Kidney (tissue), 14 donors: Measurements from ENCODE around the gene CCDC24. TPM values are rescaled to one million over a fixed set of nuclear protein-coding genes. Genes with fewer than 3 reads are reported as not detected.

Experiments used
- DNase-seq, 5 donors: peaks; one replicate each; pipeline ENCODE4 v3.0.0-alpha.2; 2013 to 2020
- FAIRE-seq: peaks from 2 replicates; lab custom pipeline; 2012; peaks lifted over from hg19 to GRCh38; lab: Jason Lieb, UNC
- H3K27ac ChIP-seq, 2 donors: one replicate each; pipeline ENCODE4 v1.7.0; 2013; ENCODE audit warnings: low read depth in 2 of 2, low read length in 2 of 2, inconsistent platforms in 1 of 2
- H3K27me3 ChIP-seq: one replicate; pipeline ENCODE4 v1.7.1; 2013; ENCODE audit warnings: low read length, inconsistent platforms; ENCODE audit not compliant: control insufficient read depth, insufficient read depth
- H3K36me3 ChIP-seq, 3 donors: one replicate each; pipeline versions ENCODE4 v1.7.0 to v1.7.1; 2013; ENCODE audit warnings: low read length in 3 of 3, control low read depth in 1 of 3, inconsistent platforms in 1 of 3; ENCODE audit not compliant: insufficient read depth in 3 of 3, control insufficient read depth in 2 of 3
- H3K4me1 ChIP-seq, 3 donors: one replicate each; pipeline versions ENCODE4 v1.7.0 to v1.7.1; 2013; ENCODE audit warnings: low read length in 3 of 3, inconsistent platforms in 1 of 3, low read depth in 1 of 3; ENCODE audit not compliant: control insufficient read depth in 2 of 3, insufficient read depth in 2 of 3
- H3K4me3 ChIP-seq, 3 donors: one replicate each; pipeline versions ENCODE4 v1.7.0 to v1.8.1; 2013; ENCODE audit warnings: low read length in 3 of 3, control low read depth in 1 of 3, inconsistent platforms in 1 of 3
- H3K9ac ChIP-seq, 3 donors: one replicate each; pipeline versions ENCODE4 v1.7.0 to v1.7.1; 2013; ENCODE audit warnings: low read length in 3 of 3, control low read depth in 1 of 3, inconsistent platforms in 1 of 3
- H3K9me3 ChIP-seq, 3 donors: one replicate each; pipeline versions ENCODE4 v1.7.0 to v1.7.1; 2013; ENCODE audit warnings: low read length in 3 of 3, control low read depth in 1 of 3, inconsistent platforms in 1 of 3; ENCODE audit not compliant: control insufficient read depth in 2 of 3, insufficient read depth in 1 of 3
- intact Hi-C: fragments of 100-400 bp; cut with DNase I; formaldehyde crosslinking; loops from one replicate; pipeline ENCODE4 v1.11.1; 2022
- polyA plus RNA-seq: library from polyadenylated mRNA; stranded (reverse); fragments of 350-450 nt; fragmentation: Illumina TruSeq; extraction: RNeasy Lipid Tissue Mini Kit (QIAGEN cat#74804); gene quantifications from one replicate; pipeline ENCODE4 v1.2.3, GENCODE V29; 2014; ENCODE audit warnings: low read depth, low replicate concordance; ENCODE audit not compliant: insufficient read depth
- total RNA-seq: library from RNA; stranded (reverse); fragmentation: NEBNext Ultra II Directional; extraction: Animal tissue kit (Norgen Biotek cat#: 25700); gene quantifications from one replicate; pipeline ENCODE4 v1.2.1, GENCODE V29; 2021
- TF ChIP-seq, protein P1 (sequence below): IDR thresholded peaks from 3 replicates; pipeline ENCODE4 v1.5.1; 2012; ENCODE audit warnings: mild to moderate bottlenecking, moderate library complexity, borderline replicate concordance; ENCODE audit not compliant: insufficient read depth; ENCODE audit errors: extremely low read depth
- donor health status: control.
- donor health status: control.
- donor health status: control.
- donor health status: control.
- donor health status: control.
- donor health status: DM: yes; HTN: yes; CAD: no.
- donor health status: Normal renal cell carcinoma (clear cell type).

CCDC24 gene
- total and polyA plus RNA-seq, 2 donors from 2014 or later, result 24.3 to 35.6 TPM

DNA sequence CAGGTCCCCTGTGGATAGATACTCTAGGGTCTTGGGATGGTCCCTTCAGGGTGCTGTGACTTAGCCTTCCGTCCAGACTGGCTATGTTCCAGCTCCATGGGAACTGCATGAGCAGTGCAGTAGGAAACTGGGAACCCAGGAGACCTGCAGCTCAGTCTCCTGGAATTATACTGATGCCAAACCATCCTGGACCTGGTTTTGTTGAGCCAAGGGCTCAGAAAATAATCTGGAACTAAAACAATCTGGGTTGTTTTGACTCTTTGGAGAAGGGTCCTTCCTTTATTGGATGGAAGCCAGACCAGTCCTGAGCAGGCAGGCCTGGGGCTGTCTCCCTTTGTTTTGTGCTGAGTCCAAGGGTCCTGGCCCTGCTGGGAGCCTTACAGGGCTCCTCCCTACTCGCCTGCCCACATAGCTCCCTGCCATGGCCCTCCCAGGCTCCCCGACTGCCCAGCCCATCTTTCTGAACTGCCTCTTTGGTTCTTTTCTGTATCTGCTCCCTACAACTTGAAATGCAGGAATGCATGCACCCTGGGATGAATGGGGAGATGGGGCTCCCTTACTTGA is 43.4 kb upstream of the CCDC24 start:
- Histone ChIP-seq H3K27me3 (no peaks in the 10 kb centered on the region), H3K36me3 (peaks cover 0 to 12% (median 0%) of the 10 kb centered on the region in 3 donors), H3K4me3 (peak overlapping the region in 2 of 3 donors; percentile 88 to 97), H3K9me3 (no peaks in the 10 kb centered on the region), H3K4me1 (peaks cover 0 to 35% (median 21%) of the 10 kb centered on the region in 3 donors), H3K27ac (no peak overlapping the region), H3K9ac (peak overlapping the region in 1 of 3 donors; percentile 93)
- no peak for FAIRE-seq
- TF ChIP-seq, protein P1, sequence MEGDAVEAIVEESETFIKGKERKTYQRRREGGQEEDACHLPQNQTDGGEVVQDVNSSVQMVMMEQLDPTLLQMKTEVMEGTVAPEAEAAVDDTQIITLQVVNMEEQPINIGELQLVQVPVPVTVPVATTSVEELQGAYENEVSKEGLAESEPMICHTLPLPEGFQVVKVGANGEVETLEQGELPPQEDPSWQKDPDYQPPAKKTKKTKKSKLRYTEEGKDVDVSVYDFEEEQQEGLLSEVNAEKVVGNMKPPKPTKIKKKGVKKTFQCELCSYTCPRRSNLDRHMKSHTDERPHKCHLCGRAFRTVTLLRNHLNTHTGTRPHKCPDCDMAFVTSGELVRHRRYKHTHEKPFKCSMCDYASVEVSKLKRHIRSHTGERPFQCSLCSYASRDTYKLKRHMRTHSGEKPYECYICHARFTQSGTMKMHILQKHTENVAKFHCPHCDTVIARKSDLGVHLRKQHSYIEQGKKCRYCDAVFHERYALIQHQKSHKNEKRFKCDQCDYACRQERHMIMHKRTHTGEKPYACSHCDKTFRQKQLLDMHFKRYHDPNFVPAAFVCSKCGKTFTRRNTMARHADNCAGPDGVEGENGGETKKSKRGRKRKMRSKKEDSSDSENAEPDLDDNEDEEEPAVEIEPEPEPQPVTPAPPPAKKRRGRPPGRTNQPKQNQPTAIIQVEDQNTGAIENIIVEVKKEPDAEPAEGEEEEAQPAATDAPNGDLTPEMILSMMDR, result no peak
- intact Hi-C loops, result no loop called here
- peak in 1 of 5 donors; percentile 13 for DNase-seq

DNA sequence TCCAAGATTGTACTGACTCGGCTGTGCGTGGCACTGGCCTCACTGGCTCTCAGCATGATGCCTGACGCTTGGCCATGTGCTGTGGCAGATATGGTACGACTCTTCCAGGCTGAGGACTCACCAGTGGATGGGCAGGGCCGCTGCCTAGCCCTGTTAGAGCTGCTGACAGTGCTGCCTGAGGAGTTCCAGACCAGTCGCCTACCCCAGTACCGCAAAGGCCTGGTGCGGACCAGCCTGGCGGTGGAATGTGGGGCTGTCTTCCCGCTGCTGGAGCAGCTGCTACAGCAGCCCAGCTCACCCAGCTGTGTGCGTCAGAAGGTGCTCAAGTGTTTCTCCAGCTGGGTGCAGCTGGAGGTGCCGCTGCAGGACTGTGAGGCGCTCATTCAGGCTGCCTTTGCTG is 41.7 kb upstream of the CCDC24 start:
- DNase-seq, result no peak
- no peak overlapping the region for H3K9ac ChIP-seq
- no peaks in the 10 kb centered on the region for H3K27me3 ChIP-seq
- FAIRE-seq, result no peak
- H3K27ac ChIP-seq, result no peak overlapping the region
- H3K4me1 ChIP-seq, result peaks cover 0 to 33% (median 21%) of the 10 kb centered on the region in 3 donors
- no peaks in the 10 kb centered on the region for H3K9me3 ChIP-seq
- peaks cover 0 to 12% (median 0%) of the 10 kb centered on the region in 3 donors for H3K36me3 ChIP-seq
- intact Hi-C loops, result no loop called here
- TF ChIP-seq, protein P1, result no peak
- no peak overlapping the region for H3K4me3 ChIP-seq

DNA sequence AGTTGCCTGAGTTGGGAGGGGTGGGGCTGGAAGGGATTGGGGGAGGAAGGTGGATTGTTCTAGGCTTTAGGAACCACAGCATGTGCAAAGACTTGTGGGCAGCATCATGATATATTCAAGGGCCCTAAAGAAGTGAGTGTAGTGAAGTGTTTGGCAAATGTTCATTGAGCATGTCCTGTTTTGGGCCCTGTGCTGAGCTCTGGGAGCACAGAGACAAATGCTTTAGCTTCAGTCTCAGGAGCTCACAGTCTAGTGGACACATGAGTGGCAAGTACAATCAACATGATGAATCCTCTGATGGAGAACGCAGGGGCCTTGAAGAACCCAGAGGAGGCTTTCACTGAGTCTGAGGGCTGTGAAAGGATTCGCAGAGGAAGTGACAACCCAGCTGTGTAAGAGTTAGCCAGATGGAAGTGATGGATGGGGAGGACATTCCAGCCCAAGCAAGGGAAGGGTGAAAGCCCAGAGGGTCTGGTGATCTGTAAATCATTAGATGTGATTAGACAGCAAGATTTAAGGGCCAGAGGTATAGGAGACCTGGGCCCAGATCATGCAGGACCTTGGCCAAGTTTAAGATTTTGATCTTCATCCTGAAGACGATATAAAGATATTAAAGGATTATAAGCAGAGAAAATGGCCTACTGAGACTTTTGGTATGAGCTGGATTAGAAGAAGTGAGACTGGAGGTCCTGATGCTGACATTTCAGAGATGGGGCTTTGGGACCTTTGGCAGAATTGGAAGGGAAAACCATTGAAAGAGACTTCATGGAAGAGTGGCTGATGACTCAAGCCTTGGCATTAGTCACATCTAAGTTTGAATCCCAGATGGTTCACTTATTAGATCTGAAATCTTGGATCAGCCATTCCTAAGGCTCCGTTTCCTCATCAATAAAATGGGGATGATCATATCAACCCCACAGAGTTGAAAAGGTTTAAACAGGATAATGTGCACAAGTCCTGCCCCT is 40.1 kb upstream of the CCDC24 start:
- Histone ChIP-seq H3K36me3 (peaks cover 0 to 15% (median 4%) of the 10 kb centered on the region in 3 donors), H3K4me3 (no peak overlapping the region), H3K9ac (no peak overlapping the region), H3K27ac (no peak overlapping the region), H3K9me3 (no peaks in the 10 kb centered on the region), H3K4me1 (peaks cover 0 to 28% (median 21%) of the 10 kb centered on the region in 3 donors), H3K27me3 (no peaks in the 10 kb centered on the region)
- no peak for DNase-seq
- intact Hi-C loops, result no loop called here
- no peak for FAIRE-seq
- TF ChIP-seq, protein P1, result no peak
